Naive thymus-derived CD4-positive, alpha-beta T cell (primary cell): ENCODE results near the gene CHKA. TPM values are rescaled to one million over a fixed set of nuclear protein-coding genes. Genes with fewer than 3 reads are reported as not detected.

Experiments used
- ATAC-seq: fragments of 150-1000 bp; cut with Tn5 transposase; 2 replicates; pipeline ENCODE4 v1.10.0; 2021; ENCODE audit warnings: mild to moderate bottlenecking, moderate library complexity
- CTCF ChIA-PET: fragments of 350-600 bp; sonication (Branson Sonifier 250); formaldehyde crosslinking; loops from one replicate; lab custom pipeline; 2021; ENCODE audit warnings: antibody characterized with exemption; lab: Charles Lee
- POLR2A ChIA-PET: fragments of 350-600 bp; sonication (Branson Sonifier 250); formaldehyde crosslinking; loops from one replicate; lab custom pipeline; 2021; ENCODE audit warnings: antibody characterized with exemption, inconsistent platforms; lab: Charles Lee
- DNase-seq, 9 donors: peaks; one replicate each; pipeline versions ENCODE4 v3.0.0 to v3.0.0-alpha.2; 2020 to 2022; ENCODE audit warnings: mixed read lengths in 1 of 9
- H3K27ac ChIP-seq: one replicate; pipeline ENCODE4 v1.7.0; 2013; ENCODE audit warnings: mild to moderate bottlenecking, low read depth, low read length, moderate library complexity
- H3K27me3 ChIP-seq, 2 donors: one replicate each; pipeline ENCODE4 v1.7.0; 2013; ENCODE audit warnings: low read length in 2 of 2, mild to moderate bottlenecking in 2 of 2, moderate library complexity in 2 of 2; ENCODE audit not compliant: control insufficient read depth in 2 of 2, insufficient read depth in 2 of 2
- H3K36me3 ChIP-seq, 3 experiments: 1 replicate in 2 of 3; 2 replicates in 1 of 3; pipeline ENCODE4 v1.7.0; 2013; ENCODE audit warnings: low read length in 3 of 3, mild to moderate bottlenecking in 3 of 3, moderate library complexity in 1 of 3; ENCODE audit not compliant: insufficient read depth in 3 of 3, control insufficient read depth in 2 of 3
- H3K4me1 ChIP-seq, 2 donors: one replicate each; pipeline ENCODE4 v1.7.0; 2013; ENCODE audit warnings: low read length in 2 of 2, mild to moderate bottlenecking in 2 of 2, moderate library complexity in 1 of 2; ENCODE audit not compliant: control insufficient read depth in 2 of 2, insufficient read depth in 2 of 2
- H3K4me3 ChIP-seq: 2 replicates; pipeline ENCODE4 v1.7.0; 2013; ENCODE audit warnings: mild to moderate bottlenecking, low read length
- H3K9me3 ChIP-seq, 3 experiments: 1 replicate in 2 of 3; 2 replicates in 1 of 3; pipeline ENCODE4 v1.7.0; 2013; ENCODE audit warnings: low read length in 3 of 3; ENCODE audit not compliant: control insufficient read depth in 2 of 3
- H3K27ac Mint-ChIP-seq, 9 donors: one replicate each; pipeline ENCODE4 v1.8.0; 2020 to 2022; ENCODE audit warnings: mixed read lengths in 9 of 9, mild to moderate bottlenecking in 8 of 9, moderate library complexity in 5 of 9, inconsistent platforms in 2 of 9
- H3K27me3 Mint-ChIP-seq, 5 donors: one replicate each; pipeline ENCODE4 v1.8.0; 2021 to 2022; ENCODE audit warnings: mixed read lengths in 5 of 5, mild to moderate bottlenecking in 1 of 5
- H3K36me3 Mint-ChIP-seq, 5 donors: one replicate each; pipeline ENCODE4 v1.8.0; 2020 to 2022; ENCODE audit warnings: mixed read lengths in 5 of 5, mild to moderate bottlenecking in 3 of 5, inconsistent platforms in 1 of 5
- H3K4me1 Mint-ChIP-seq, 7 donors: one replicate each; pipeline ENCODE4 v1.8.0; 2020 to 2022; ENCODE audit warnings: mixed read lengths in 7 of 7, mild to moderate bottlenecking in 3 of 7, inconsistent platforms in 1 of 7
- H3K4me3 Mint-ChIP-seq, 10 donors: one replicate each; pipeline ENCODE4 v1.8.0; 2020 to 2022; ENCODE audit warnings: mild to moderate bottlenecking in 10 of 10, mixed read lengths in 10 of 10, moderate library complexity in 6 of 10, inconsistent platforms in 2 of 10
- H3K9me3 Mint-ChIP-seq, 11 donors: one replicate each; pipeline ENCODE4 v1.8.0; 2020 to 2022; ENCODE audit warnings: mixed read lengths in 11 of 11, mild to moderate bottlenecking in 4 of 11, inconsistent platforms in 1 of 11, moderate library complexity in 1 of 11
- intact Hi-C, 2 donors: fragments of 100-400 bp; cut with micrococcal nuclease; formaldehyde crosslinking; loops; one replicate each; pipeline ENCODE4 v1.15.1; 2023
- polyA plus RNA-seq, 2 donors: library from polyadenylated mRNA; unstranded; fragments of 300-500 nt; fragmentation: Illumina TruSeq; gene quantifications; one replicate each; pipeline ENCODE4 v1.2.3, GENCODE V29; 2021
- total RNA-seq, 6 experiments: library from RNA in 5 of 6; stranded (reverse) in 5 of 6; gene quantifications; 1 replicate in 5 of 6; 2 replicates in 1 of 6; pipeline ENCODE4 v1.2.3 and lab custom pipeline; 2021 to 2026

The CHKA gene
- total and polyA plus RNA-seq, 7 experiments from 2014 or later: 1.4 to 31.3 (median 7.1) TPM

DNA sequence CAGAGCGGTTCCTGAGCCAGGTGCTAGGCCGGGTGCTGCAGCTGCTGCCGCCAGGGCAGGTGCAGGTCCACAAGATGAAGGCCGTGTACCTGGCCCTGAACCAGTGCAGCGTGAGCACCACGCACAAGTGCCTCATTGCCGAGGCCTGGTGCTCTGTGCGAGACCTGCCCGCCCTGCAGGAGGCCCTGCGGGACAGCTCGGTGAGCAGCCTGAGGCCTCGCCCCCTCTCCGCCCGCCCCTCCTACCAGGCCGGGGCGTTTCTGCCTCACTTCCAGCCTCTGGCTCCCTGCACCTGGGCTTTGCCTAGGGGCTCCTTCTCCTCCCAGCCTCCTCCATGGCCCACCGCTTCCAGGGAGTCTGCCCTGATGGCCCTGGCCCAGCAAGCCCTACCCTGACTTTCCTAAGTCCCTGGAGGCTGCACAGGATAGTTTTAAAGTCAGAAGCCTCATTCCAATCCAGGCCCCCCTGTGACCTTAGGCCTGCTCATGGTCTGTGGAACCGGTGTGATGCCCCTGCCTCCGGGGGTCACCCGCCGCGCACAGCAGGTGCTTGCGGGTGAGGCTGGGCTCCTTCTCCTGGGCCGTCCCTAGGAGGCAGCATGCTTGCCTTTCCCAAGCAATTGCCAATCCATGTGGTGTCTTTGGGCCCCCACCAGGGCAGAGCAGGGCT is 76.9 kb downstream of the CHKA start:
- Histone ChIP-seq H3K9me3 (no peaks in the 10 kb centered on the region), H3K27ac (no peak overlapping the region), H3K4me3 (no peak overlapping the region), H3K36me3 (peaks cover 0 to 67% (median 0%) of the 10 kb centered on the region in 3 experiments), H3K27me3 (no peaks in the 10 kb centered on the region), H3K4me1 (peaks cover 5 to 8% of the 10 kb centered on the region in 2 donors)
- H3K36me3 Mint-ChIP-seq: peaks cover 0 to 4% (median 0%) of the 10 kb centered on the region in 5 donors
- peaks cover 6 to 17% (median 10%) of the 10 kb centered on the region in 7 donors for H3K4me1 Mint-ChIP-seq
- no peaks in the 10 kb centered on the region for H3K9me3 Mint-ChIP-seq
- DNase-seq (no peak), ATAC-seq (no peak)
- H3K4me3 Mint-ChIP-seq: no peak overlapping the region
- H3K27ac Mint-ChIP-seq: no peak overlapping the region
- ChIA-PET CTCF (no interaction called here), POLR2A (no interaction called here)
- intact Hi-C loops: no loop called here
- H3K27me3 Mint-ChIP-seq: no peaks in the 10 kb centered on the region

DNA sequence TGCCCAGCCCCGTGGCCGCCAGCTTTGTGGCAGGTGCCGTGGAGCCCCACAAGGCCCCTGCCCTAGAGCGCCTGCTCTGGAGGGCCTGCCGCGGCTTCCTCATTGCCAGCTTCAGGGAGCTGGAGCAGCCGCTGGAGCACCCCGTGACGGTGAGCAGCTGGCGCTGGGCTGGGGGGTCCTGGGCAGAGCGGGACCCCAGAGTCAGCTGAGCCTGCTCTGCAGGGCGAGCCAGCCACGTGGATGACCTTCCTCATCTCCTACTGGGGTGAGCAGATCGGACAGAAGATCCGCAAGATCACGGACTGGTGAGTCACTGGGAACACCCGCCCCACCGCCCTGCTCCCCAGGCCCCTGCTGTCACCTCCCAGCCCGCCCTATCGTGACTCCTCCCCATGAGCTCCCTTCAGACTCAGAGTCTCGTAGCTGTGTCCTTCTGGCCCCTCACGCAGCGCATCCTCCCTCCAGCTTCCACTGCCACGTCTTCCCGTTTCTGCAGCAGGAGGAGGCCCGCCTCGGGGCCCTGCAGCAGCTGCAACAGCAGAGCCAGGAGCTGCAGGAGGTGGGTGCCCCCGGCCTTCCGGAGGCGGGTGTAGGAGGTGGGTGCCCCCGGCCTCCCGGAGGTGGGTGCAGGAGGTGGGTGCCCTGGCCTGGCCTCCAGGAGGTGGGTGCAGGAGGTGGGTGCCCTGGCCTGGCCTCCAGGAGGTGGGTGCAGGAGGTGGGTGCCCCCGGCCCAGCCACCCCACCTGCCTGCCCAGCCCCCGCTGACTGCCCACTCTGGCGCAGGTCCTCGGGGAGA is 77.6 kb downstream of the CHKA start:
- peaks cover 0 to 60% (median 0%) of the 10 kb centered on the region in 3 experiments for H3K36me3 ChIP-seq
- no peak for ATAC-seq
- Mint-ChIP-seq H3K4me3 (no peak overlapping the region), H3K9me3 (no peaks in the 10 kb centered on the region), H3K27me3 (no peaks in the 10 kb centered on the region), H3K36me3 (peaks cover 0 to 4% (median 0%) of the 10 kb centered on the region in 5 donors), H3K27ac (no peak overlapping the region), H3K4me1 (peaks cover 6 to 17% (median 10%) of the 10 kb centered on the region in 7 donors)
- ChIA-PET CTCF (no interaction called here), POLR2A (interaction anchor here (0.9 to 1.0 kb wide), 2 partner anchors 13 to 171 kb away, joined by 3 read pairs; partner anchors contain the start of gene NDUFS8)
- no peak for DNase-seq
- H3K27ac ChIP-seq: no peak overlapping the region
- H3K27me3 ChIP-seq: no peaks in the 10 kb centered on the region
- no peak overlapping the region for H3K4me3 ChIP-seq
- no peaks in the 10 kb centered on the region for H3K9me3 ChIP-seq
- intact Hi-C loops: no loop called here
- peaks cover 5 to 8% of the 10 kb centered on the region in 2 donors for H3K4me1 ChIP-seq

DNA sequence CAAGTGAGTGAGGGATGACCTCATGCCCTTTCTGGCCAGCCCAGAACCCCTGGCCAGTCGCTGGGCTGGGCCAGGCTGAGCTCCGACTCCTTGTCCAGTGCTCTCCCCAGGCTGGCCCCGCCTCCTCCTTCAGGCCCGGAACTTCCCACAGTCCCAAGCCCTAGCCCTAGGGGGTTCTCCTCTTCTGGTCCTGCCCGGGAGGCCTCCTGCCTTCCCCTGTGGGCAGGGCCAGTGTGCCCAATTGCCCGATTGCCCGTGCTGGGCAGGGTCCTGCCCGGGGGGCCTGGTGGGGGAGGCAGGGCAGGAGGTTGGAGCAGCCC is 78.2 kb downstream of the CHKA start:
- no peak for ATAC-seq
- H3K27ac ChIP-seq: no peak overlapping the region
- Mint-ChIP-seq H3K27ac (no peak overlapping the region), H3K9me3 (no peaks in the 10 kb centered on the region), H3K36me3 (peaks cover 0 to 4% (median 0%) of the 10 kb centered on the region in 5 donors), H3K4me1 (peaks cover 6 to 17% (median 10%) of the 10 kb centered on the region in 7 donors), H3K27me3 (no peaks in the 10 kb centered on the region), H3K4me3 (no peak overlapping the region)
- peaks cover 0 to 54% (median 0%) of the 10 kb centered on the region in 3 experiments for H3K36me3 ChIP-seq
- no peak for DNase-seq
- no peaks in the 10 kb centered on the region for H3K27me3 ChIP-seq
- POLR2A ChIA-PET: interaction anchor here (0.9 to 1.0 kb wide), 2 partner anchors 12 to 171 kb away, joined by 3 read pairs; partner anchors contain the start of gene NDUFS8
- CTCF ChIA-PET: no interaction called here
- H3K9me3 ChIP-seq: no peaks in the 10 kb centered on the region
- no peak overlapping the region for H3K4me3 ChIP-seq
- H3K4me1 ChIP-seq: peaks cover 5 to 8% of the 10 kb centered on the region in 2 donors
- intact Hi-C loops: no loop called here

DNA sequence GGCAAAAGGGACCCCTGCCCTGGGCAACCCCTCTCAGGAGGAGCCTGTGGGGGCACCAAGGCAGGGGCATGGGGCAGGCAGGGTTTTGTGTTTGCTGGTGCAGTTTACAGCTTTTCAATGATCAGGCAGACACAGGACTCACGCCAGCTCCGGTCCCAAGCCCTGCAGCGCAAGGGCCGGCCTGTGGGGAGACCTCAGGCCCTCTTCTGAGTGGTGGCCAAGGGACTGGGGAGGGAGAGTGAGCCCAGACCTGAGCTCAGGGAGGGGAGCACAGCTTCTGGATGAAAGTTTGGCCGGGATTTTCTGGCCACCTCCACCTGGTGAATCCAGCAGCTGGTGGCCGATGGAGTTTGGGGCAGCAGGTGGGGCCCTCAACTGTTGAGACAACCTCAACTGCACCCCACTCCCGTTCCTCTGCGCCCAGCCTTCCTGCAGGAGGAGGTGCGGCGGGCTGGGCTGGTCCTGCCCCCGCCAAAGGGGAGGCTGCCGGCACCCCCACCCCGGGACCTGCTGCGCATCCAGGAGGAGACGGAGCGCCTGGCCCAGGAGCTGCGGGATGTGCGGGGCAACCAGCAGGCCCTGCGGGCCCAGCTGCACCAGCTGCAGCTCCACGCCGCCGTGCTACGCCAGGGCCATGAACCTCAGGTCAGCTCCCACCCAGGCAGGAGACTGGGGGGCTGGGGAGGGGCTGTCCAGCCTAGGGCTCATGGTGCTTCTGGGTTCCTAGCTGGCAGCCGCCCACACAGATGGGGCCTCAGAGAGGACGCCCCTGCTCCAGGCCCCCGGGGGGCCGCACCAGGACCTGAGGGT is 78.8 kb downstream of the CHKA start:
- DNase-seq (no peak), ATAC-seq (no peak)
- Histone ChIP-seq H3K4me1 (peaks cover 8% of the 10 kb centered on the region in 2 donors), H3K4me3 (no peak overlapping the region), H3K27ac (peak overlapping the region; percentile 47), H3K36me3 (peaks cover 0 to 49% (median 0%) of the 10 kb centered on the region in 3 experiments), H3K9me3 (no peaks in the 10 kb centered on the region), H3K27me3 (no peaks in the 10 kb centered on the region)
- ChIA-PET POLR2A (interaction anchor here (0.9 to 1.2 kb wide), 3 partner anchors 11 to 172 kb away, joined by 3 to 4 read pairs (median 3); partner anchors contain the start of gene NDUFS8), CTCF (no interaction called here)
- Mint-ChIP-seq H3K4me3 (peak overlapping the region in 1 of 10 donors; percentile 93), H3K36me3 (peaks cover 0 to 4% (median 0%) of the 10 kb centered on the region in 5 donors), H3K27ac (peak overlapping the region in 5 of 9 donors; percentile 45 to 92 (median 64)), H3K27me3 (no peaks in the 10 kb centered on the region), H3K4me1 (peaks cover 6 to 22% (median 12%) of the 10 kb centered on the region in 7 donors), H3K9me3 (no peaks in the 10 kb centered on the region)
- intact Hi-C loops: no loop called here

DNA sequence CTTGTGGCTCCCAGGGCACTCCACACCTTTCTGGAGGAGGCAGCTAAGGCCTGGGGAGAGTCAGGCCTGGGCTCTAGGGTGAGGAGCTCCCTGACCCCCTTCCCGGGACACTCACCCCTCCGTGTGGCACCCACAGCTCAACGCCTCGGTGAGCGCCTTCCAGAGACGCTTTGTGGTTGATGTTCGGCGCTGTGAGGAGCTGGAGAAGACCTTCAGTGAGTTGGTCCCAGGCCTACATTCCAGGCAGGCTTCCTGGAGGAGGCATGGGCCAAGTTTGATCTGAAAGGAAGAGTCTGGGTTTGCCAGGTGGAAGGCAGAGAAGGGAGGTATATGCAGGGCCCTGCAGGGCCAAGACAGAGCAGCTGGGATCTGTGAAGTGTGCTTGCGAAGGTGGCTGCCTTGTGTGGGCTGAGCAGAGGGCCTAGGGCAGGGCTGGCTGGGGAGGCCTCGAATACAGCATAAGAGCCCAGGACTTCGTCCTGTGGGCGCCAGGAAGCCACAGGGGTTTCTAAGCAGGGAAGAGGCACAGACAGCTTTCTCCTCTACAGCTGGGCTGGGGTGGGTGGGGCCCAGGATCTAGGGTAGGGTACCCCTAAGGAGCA is 79.5 kb downstream of the CHKA start:
- no peaks in the 10 kb centered on the region for H3K27me3 Mint-ChIP-seq
- CTCF ChIA-PET: interaction anchor here (0.6 kb wide), 1 partner anchor 978 kb away, joined by 3 read pairs; no protein-coding TSS in a partner anchor
- peak overlapping the region; percentile 45 to 96 (median 81) for H3K27ac Mint-ChIP-seq
- no peaks in the 10 kb centered on the region for H3K27me3 ChIP-seq
- intact Hi-C loops: no loop called here
- peaks cover 8 to 15% of the 10 kb centered on the region in 2 donors for H3K4me1 ChIP-seq
- DNase-seq (no peak), ATAC-seq (no peak)
- H3K9me3 ChIP-seq: no peaks in the 10 kb centered on the region
- no peaks in the 10 kb centered on the region for H3K9me3 Mint-ChIP-seq
- H3K27ac ChIP-seq: peak overlapping the region; percentile 88
- peaks cover 0 to 4% (median 0%) of the 10 kb centered on the region in 5 donors for H3K36me3 Mint-ChIP-seq
- H3K4me3 ChIP-seq: no peak overlapping the region
- POLR2A ChIA-PET: interaction anchor here (1.2 kb wide), 1 partner anchor 11 kb away, joined by 4 read pairs; no protein-coding TSS in a partner anchor
- peaks cover 0 to 44% (median 0%) of the 10 kb centered on the region in 3 experiments for H3K36me3 ChIP-seq
- peak overlapping the region in 9 of 10 donors; percentile 26 to 93 (median 45) for H3K4me3 Mint-ChIP-seq
- peaks cover 12 to 29% (median 19%) of the 10 kb centered on the region in 7 donors for H3K4me1 Mint-ChIP-seq
